Stimulated activated CD8-positive, alpha-beta memory T cell treated with anti-CD3 and anti-CD28 coated beads, Interleukin-15, amount 100 ng/mL, for 24 hours (primary cell): ENCODE measurements around the gene MAB21L2.

Experiments
- DNase-seq: peaks from one replicate; pipeline ENCODE4 v3.0.0-alpha.2; 2020; ENCODE audit warnings: low read depth

Gene MAB21L2

DNA sequence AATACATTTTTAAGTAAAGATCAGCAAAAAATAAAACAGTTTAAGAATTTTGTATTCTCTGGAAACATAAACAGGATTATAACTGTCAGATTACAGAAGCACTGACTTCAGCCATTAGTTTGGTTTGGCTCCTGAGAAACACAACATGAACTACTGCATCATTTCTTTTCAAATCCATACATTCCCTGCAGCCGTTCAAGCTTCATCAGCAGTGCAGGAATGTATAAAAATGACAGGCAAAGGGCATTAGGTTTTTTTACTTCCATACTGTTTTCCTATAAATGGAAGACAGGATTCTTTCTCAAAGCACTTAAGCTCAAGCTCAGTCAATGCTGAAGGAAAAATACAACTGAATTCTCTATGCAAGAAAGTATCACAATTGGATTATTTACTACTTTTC is 4.2 kb upstream of the MAB21L2 start:
- DNase-seq = no peak

- no peak for DNase-seq
Observed at GRCh38 chr4:150578745-150579501, 3.0 kb upstream of the MAB21L2 start.

DNA sequence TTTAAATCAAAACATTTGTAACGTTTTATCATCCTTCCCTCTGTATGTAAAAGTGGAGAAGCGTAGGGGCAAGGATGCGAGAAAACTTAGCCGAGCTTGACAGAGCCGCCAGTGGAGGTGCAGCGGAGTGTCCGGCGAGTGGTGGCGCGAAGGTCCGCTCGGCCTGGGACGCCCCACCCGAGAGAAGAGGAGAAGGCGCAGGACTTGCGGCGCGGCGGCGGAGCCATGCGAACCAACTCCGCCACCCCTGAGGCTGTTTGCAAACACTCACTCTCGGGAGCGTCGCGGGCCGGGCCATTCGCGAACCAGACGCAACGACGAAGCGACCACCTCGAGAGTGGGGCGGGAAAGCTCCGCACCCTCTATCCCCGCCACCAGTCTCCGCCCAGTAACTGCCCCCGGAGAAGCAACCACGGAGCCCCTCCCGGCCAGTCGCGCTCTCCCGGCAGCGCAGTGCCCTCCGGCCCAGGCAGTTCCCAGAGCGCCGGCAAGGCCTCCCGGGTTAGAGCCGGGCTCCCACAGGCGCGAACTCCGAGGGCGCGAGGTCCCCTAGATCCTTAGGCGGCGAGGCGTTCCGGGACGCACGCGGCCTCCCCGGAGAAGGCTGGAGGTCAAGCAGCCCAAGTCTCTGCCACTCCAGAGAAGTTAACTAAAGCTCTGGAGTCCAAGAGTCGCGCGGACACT is 2.3 kb upstream of the MAB21L2 start:
- no peak for DNase-seq

DNA sequence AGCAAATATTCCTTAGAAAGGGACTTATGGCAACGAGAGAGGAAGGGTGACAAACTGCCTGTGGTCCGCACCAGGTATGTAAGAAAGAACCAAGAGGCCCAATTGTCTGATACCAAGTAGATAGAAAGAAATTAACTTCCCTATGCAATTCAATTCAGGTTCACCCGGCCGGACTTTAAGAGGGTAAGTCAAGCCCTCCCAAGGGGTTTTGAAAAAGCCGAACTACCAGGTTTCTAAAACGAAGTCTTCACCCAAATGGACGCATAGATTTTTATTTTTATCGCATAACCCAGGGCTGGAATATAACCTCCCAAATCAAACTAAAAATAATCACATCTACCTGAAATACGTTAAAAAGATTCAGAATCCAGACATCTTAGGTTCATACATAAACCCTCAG is 1.6 kb upstream of the MAB21L2 start:
- DNase-seq = no peak

GRCh38 chr4:150581056-150581605 is 820 bp upstream of the MAB21L2 start:
- no peak for DNase-seq

- no peak for DNase-seq
Observed at GRCh38 chr4:150581641-150582051, 305 bp upstream of the MAB21L2 start.

- no peak for DNase-seq
Observed at GRCh38 chr4:150582873-150583286, 929 bp downstream of the MAB21L2 start.

DNA sequence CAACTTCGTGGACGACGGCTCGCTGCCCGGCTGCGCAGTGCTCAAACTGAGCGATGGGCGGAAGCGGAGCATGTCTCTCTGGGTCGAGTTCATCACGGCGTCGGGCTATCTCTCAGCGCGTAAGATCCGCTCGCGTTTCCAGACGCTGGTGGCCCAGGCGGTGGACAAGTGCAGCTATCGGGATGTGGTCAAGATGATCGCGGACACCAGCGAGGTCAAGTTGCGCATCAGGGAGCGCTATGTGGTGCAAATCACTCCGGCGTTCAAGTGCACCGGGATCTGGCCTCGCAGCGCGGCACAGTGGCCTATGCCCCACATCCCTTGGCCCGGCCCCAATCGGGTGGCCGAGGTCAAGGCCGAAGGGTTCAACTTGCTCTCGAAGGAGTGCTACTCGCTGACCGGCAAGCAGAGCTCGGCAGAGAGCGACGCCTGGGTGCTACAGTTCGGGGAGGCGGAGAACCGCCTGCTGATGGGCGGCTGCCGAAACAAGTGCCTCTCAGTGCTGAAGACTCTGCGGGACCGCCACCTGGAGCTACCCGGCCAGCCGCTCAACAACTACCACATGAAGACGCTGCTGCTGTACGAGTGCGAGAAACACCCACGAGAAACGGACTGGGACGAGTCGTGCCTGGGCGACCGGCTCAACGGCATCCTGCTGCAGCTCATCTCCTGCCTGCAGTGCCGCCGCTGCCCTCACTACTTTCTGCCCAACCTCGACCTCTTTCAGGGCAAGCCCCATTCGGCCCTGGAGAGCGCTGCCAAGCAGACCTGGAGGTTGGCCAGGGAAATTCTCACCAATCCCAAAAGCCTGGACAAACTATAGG is 1.5 kb downstream of the MAB21L2 start:
- DNase-seq = no peak

GRCh38 chr4:150584111-150584915 is 2.4 kb downstream of the MAB21L2 start:
- DNase-seq = no peak

GRCh38 chr4:150585611-150586010 is 3.7 kb downstream of the MAB21L2 start:
- no peak for DNase-seq

DNA sequence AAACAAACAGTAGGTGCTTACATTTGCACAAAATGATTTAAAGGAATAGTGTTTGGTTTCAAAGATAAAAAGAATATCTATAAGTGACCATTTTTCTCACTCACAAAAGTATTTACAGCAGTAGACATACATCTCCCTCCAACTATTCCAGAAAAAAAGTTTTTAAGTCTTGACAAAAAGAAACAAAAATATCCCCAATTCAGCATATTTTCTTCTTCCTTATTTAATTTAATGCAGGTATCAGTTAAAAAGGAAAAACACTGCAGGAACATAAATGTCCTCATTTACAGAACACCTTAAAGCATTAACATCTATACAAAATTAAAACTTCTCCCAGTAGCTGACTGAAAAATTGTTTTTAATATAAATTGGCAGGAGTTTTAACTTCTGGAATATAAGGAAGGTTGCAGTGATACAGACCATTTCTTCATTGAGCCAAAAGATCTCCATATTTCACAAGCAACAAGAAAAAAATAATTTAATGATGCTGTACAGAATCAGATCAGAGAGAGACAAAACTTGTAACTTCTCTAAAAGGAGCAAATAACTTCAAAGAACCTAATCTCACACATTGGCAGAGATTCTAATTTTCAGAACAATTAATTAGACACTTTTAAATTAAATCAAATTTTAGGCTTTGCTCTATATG is 4.3 kb downstream of the MAB21L2 start:
- no peak for DNase-seq

DNA sequence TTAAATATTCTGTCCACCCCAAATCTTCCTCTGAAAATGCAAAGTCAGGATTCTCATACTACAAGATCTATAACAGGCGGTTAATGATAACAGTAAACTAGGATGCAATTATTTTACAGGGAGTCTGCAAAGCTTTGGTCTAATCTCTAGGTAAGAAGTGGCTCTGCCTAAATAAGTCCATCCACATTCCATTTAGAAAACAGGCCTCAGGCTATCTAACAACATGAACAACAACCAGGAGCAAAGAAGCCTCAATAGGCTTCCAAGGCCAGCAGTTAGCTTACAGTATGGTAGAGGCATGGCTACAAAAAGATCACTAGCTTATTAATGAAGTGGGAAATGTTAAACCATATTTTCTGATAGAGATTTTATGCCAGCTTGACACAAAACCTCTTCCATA is 6.4 kb downstream of the MAB21L2 start:
- DNase-seq = no peak

- no peak for DNase-seq
Observed at GRCh38 chr4:150589157-150589556, 7.2 kb downstream of the MAB21L2 start.

- DNase-seq = no peak
Observed at GRCh38 chr4:150590631-150591030, 8.7 kb downstream of the MAB21L2 start.

- no peak for DNase-seq
Observed at GRCh38 chr4:150591406-150591805, 9.5 kb downstream of the MAB21L2 start.

DNA sequence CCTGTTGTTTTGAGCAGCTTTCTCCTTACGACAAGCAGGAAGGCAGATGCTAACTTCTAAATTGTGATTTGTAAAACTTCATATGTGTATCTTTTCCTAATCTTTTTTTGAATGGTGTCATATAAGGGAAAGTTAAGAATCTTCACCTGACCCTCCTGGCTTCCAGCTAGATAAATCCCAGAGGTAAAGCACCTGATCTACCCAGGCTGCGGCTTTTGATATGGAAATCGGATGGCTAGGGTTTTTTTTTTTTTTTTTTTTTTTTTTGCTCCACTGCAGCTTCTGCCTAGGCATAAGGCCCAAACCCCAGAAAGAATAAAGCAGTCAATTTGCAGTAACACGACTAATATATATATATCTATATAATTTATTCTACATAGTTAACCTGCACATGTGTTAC is 10.0 kb downstream of the MAB21L2 start:
- no peak for DNase-seq

GRCh38 chr4:150593996-150594395 is 12.0 kb downstream of the MAB21L2 start:
- DNase-seq = no peak

DNA sequence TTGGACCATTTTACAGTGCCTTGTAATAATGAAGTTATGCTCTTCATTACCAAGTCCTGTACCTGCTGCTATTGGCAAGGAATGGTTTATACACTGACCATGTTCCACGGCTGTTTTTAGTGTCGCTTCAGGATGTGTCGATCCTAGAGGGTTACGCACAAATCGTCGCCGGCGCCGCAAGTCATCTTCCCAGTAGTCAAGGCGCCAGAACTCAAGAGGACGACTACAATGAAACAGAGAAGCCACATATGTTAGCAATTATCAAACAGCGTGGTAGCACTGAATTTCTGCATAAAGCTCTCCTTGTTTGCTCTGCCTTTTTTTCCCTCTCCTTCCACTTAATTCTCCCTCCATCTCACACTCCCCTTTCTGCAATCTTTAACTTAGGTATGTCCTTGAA is 17.0 kb downstream of the MAB21L2 start:
- no peak for DNase-seq

- no peak for DNase-seq
Observed at GRCh38 chr4:150599547-150599946, 17.6 kb downstream of the MAB21L2 start.

DNA sequence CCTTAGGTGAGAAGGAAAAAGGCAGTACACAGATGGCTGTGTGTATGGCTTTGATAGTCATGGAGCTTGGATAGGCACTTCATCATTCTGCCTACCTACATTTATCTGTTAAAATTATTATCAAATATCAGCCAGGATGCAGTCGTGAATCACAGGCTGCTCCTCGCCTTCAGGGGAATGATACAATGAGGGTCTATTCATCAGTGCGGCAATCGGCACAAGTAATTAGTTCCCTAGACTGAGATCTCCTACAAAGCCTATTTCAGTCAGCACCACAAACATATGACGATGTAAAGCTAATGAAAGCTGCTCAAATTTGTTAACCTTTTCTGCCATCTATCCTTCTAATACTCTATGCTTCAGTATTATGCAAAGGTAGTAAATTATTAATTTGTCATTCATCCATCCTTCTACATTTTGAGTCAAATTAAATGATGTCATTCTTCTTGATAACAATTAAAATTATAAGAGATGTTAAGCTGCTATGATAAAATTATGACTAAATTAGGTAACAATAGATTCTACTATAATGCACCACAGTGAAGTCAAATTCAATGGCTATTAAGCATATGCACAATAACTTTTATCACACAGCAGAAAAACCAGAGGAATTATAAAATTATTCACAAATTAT is 19.0 kb downstream of the MAB21L2 start:
- DNase-seq = no peak

GRCh38 chr4:150609131-150609530 is 27.2 kb downstream of the MAB21L2 start:
- DNase-seq = no peak
